Transverse colon (tissue), 4 donors: ENCODE results near the gene SMURF2.

ENCODE experiments used
- CTCF ChIP-seq, 5 experiments: fragments of 200-600 bp in 3 of 5; fragments of 450-650 bp in 2 of 5; sonication (generic) in 3 of 5; IDR thresholded peaks; 1 replicate in 2 of 5; 2 replicates in 3 of 5; pipeline ENCODE4 v1.5.1; 2016 to 2017; ENCODE audit warnings: antibody characterized with exemption in 5 of 5, inconsistent platforms in 3 of 5, mild to moderate bottlenecking in 2 of 5, moderate library complexity in 1 of 5
- POLR2AphosphoS5 ChIP-seq, 3 donors: sonication (generic); formaldehyde crosslinking; IDR thresholded peaks; one replicate each; pipeline ENCODE4 v1.6.1; 2016; ENCODE audit warnings: antibody characterized with exemption in 3 of 3

- TF ChIP-seq POLR2AphosphoS5 (IDR thresholded peaks at IDR 0.05) = no peak
- no peak for TF ChIP-seq CTCF (IDR thresholded peaks at IDR 0.05)
Measured at GRCh38 chr17:64503341-64503740, 158.8 kb downstream of the SMURF2 start.
